ENCODE measurements around the gene ARGLU1.

Gene ARGLU1

DNA sequence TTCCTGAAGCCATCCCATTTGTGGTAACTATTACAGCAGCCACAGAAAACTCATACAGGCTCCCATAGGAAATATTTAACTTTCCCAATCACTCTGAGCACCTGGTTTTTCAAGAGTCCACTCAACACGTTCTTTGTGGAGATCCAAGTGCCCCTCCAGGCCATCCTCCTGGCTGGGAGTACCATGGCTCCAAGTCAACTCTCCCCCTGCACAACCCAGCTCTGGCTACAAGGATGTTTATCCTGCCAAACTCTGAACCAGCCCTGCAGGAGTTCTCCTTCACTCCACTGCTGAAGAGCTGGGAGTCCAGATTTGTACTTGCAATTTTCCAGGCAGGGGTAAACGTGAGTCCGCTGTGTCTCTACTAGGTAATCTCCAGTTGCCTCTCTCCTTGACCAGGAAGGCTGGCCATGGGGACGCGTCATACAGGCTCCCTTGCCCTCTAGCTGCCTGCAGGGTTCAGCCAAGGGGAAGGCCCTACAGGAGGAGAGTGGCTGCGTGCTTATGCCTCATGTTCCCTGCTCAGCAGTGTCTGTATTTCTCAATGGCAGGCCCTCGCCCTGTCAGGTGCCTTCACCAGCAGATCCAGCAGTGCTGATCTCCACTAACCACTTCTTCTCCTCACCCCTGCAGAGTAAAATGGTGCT is 29.9 kb upstream of the ARGLU1 start:
- TF ChIP-seq NFRKB (IDR thresholded peaks at IDR 0.05) (no peak), ELF4 (IDR thresholded peaks at IDR 0.05) (no peak), ARNT (IDR thresholded peaks at IDR 0.05) (no peak), HDGF (IDR thresholded peaks at IDR 0.05; ENCODE audit: borderline replicate concordance) (no peak), ZNF384 (IDR thresholded peaks at IDR 0.05) (no peak), FOXA1 (IDR thresholded peaks at IDR 0.05) (no peak), TARDBP (IDR thresholded peaks at IDR 0.05) (no peak), LEF1 (IDR thresholded peaks at IDR 0.05; ENCODE audit: borderline replicate concordance) (no peak), BHLHE40 (IDR thresholded peaks at IDR 0.05; ENCODE audit: borderline replicate concordance) (no peak), FOXK2 (IDR thresholded peaks at IDR 0.05) (no peak), FOXM1 (IDR thresholded peaks at IDR 0.05; ENCODE audit: borderline replicate concordance) (no peak), CTBP1 (IDR thresholded peaks at IDR 0.05; ENCODE audit: borderline replicate concordance) (no peak), SUZ12 (IDR thresholded peaks at IDR 0.05) (no peak), L3MBTL2 (conservative IDR thresholded peaks at IDR 0.05) (no peak), SP1 (IDR thresholded peaks at IDR 0.05) (no peak)
- TF ChIP-seq, protein P1, sequence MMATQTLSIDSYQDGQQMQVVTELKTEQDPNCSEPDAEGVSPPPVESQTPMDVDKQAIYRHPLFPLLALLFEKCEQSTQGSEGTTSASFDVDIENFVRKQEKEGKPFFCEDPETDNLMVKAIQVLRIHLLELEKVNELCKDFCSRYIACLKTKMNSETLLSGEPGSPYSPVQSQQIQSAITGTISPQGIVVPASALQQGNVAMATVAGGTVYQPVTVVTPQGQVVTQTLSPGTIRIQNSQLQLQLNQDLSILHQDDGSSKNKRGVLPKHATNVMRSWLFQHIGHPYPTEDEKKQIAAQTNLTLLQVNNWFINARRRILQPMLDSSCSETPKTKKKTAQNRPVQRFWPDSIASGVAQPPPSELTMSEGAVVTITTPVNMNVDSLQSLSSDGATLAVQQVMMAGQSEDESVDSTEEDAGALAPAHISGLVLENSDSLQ (IDR thresholded peaks at IDR 0.05), result no peak
- no peak for DNase-seq (ENCODE audit: extremely low spot score)
- CTCF ChIA-PET, result interaction anchor here (0.9 kb wide), 1 partner anchor 22 kb away, joined by 6 read pairs; no protein-coding TSS in a partner anchor
- POLR2A ChIA-PET, result no interaction called here

DNA sequence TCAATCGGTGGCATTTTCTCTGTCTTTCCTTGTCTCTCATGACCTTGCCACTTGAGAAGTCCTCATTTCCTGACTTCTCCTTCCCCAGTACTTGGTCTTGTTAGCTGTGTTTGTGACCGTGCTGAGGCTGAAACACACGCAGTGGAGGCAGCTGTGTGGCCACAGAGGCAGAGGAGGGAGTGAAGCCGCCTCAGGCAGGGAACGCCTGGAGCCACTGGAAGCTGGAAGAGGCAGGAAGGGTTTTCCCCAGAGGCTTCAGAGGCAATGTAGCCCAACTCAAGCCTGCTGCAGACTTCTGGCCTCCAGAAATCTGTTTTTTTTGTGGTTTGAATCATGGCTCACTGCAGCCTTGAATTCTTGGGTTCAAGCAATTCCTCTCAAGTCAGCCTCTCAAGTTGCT is 29.2 kb upstream of the ARGLU1 start:
- POLR2A ChIA-PET, result no interaction called here
- TF ChIP-seq FOXA1 (IDR thresholded peaks at IDR 0.05), result no peak
- no peak for TF ChIP-seq CTBP1 (IDR thresholded peaks at IDR 0.05; ENCODE audit: borderline replicate concordance)
- no peak for TF ChIP-seq ZNF384 (IDR thresholded peaks at IDR 0.05)
- TF ChIP-seq, protein P1 (IDR thresholded peaks at IDR 0.05), result no peak
- no peak for DNase-seq (ENCODE audit: extremely low spot score)
- CTCF ChIA-PET, result no interaction called here

DNA sequence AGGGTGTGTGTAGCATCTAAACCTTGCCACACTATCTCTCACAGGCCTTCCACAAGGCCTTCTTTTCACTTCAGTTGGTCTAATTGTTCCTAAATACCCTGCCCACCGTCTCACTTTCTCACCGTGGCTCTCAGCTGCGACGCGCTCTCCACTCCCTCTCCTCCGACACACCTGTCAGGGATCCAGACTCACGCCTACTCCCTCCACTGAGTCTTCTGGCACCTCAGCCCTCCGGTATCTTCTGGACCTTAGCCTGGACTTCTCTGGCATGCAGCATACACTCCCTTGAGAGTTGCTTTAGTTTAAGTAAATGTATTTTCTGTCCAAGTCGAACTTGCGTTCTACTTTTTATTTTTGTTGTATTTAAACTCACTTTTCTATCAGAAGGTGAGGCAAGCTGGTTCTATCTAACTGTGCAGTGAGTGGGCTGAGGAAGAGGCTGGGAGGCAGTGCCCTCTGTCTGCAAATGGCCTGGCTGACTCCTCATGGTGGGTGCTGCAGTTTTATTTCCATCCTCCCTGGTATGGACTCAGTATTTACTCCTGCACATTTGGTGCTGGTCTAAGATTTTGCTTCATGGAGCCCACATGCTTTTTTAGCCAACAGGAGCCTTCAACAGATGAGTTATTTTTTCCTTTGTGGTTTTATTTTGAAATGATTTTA is 28.5 kb upstream of the ARGLU1 start:
- ChIA-PET CTCF (no interaction called here), POLR2A (no interaction called here)
- DNase-seq (ENCODE audit: extremely low spot score), result no peak
- TF ChIP-seq FOXA1 (IDR thresholded peaks at IDR 0.05) (no peak), SP1 (IDR thresholded peaks at IDR 0.05) (no peak), HDGF (IDR thresholded peaks at IDR 0.05; ENCODE audit: borderline replicate concordance) (no peak), LEF1 (IDR thresholded peaks at IDR 0.05; ENCODE audit: borderline replicate concordance) (no peak), FOXM1 (IDR thresholded peaks at IDR 0.05; ENCODE audit: borderline replicate concordance) (no peak)

DNA sequence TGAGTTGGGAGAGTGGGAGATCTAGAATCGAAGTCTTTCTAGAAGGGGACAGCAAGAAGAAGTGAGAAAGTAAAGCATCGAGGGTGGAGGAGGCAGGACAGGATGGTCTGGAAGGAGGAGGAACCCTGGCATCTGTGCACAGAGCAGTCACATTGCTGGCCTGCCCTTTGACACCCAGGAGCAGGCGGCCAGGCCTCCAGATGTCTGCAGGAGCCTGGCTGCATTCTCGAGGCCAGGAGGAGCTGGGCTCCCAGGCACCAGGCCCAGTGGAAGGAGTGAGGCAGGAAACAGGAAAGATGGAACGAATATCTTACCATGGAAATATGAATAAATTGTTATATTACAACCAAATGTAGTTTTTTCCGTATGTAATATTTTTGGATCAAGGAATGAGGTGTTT is 27.7 kb upstream of the ARGLU1 start:
- no peak for TF ChIP-seq FOXM1 (IDR thresholded peaks at IDR 0.05; ENCODE audit: borderline replicate concordance)
- no peak for TF ChIP-seq NFRKB (IDR thresholded peaks at IDR 0.05)
- no peak for TF ChIP-seq CTBP1 (IDR thresholded peaks at IDR 0.05; ENCODE audit: borderline replicate concordance)
- no peak for TF ChIP-seq FOXA1 (IDR thresholded peaks at IDR 0.05)
- TF ChIP-seq FOXK2 (IDR thresholded peaks at IDR 0.05), result no peak
- TF ChIP-seq LEF1 (IDR thresholded peaks at IDR 0.05; ENCODE audit: borderline replicate concordance), result no peak
- TF ChIP-seq HDGF (IDR thresholded peaks at IDR 0.05; ENCODE audit: borderline replicate concordance), result no peak
- TF ChIP-seq, protein P1 (IDR thresholded peaks at IDR 0.05), result no peak
- TF ChIP-seq TARDBP (IDR thresholded peaks at IDR 0.05), result no peak
- no peak for TF ChIP-seq L3MBTL2 (conservative IDR thresholded peaks at IDR 0.05)
- no peak for TF ChIP-seq ZNF384 (IDR thresholded peaks at IDR 0.05)
- TF ChIP-seq ARNT (IDR thresholded peaks at IDR 0.05), result no peak
- no peak for TF ChIP-seq BHLHE40 (IDR thresholded peaks at IDR 0.05; ENCODE audit: borderline replicate concordance)
- TF ChIP-seq SUZ12 (IDR thresholded peaks at IDR 0.05), result no peak
- no peak for TF ChIP-seq ELF4 (IDR thresholded peaks at IDR 0.05)
- TF ChIP-seq SP1 (IDR thresholded peaks at IDR 0.05), result no peak
- no peak for DNase-seq (ENCODE audit: extremely low spot score)
- ChIA-PET POLR2A (no interaction called here), CTCF (no interaction called here)

DNA sequence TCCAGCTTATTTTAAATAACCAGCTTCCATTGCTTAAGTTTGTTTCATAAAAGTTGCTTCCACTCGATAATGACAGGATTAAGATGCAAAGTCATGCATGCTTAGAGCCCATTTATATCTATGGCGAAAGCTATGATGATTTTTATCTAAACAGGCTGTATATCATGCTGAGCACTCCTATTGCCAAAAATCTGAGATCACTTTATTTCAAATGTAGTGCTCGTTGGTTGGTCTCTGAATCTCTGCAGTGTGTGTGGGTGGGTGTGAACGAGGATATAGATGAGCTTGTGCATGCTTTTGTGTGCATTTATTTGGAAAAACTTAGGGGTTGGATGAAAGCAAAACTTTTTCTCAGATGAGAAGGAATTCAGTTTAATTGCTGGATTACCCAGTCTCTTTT is 27.0 kb upstream of the ARGLU1 start:
- no peak for DNase-seq (ENCODE audit: extremely low spot score)
- ChIA-PET CTCF (no interaction called here), POLR2A (no interaction called here)
- TF ChIP-seq FOXK2 (IDR thresholded peaks at IDR 0.05) (no peak), SP1 (IDR thresholded peaks at IDR 0.05) (no peak), ARNT (IDR thresholded peaks at IDR 0.05) (no peak), ELF4 (IDR thresholded peaks at IDR 0.05) (no peak), LEF1 (IDR thresholded peaks at IDR 0.05; ENCODE audit: borderline replicate concordance) (no peak), FOXM1 (IDR thresholded peaks at IDR 0.05; ENCODE audit: borderline replicate concordance) (no peak), ZNF384 (IDR thresholded peaks at IDR 0.05) (no peak), NFRKB (IDR thresholded peaks at IDR 0.05) (no peak), HDGF (IDR thresholded peaks at IDR 0.05; ENCODE audit: borderline replicate concordance) (no peak), BHLHE40 (IDR thresholded peaks at IDR 0.05; ENCODE audit: borderline replicate concordance) (no peak), TARDBP (IDR thresholded peaks at IDR 0.05) (no peak), L3MBTL2 (conservative IDR thresholded peaks at IDR 0.05) (no peak), SUZ12 (IDR thresholded peaks at IDR 0.05) (no peak)
- TF ChIP-seq, protein P1 (IDR thresholded peaks at IDR 0.05), result no peak
